Measurements from ENCODE around the gene TDG.
"Not testable (repeated sequence)": the region's sequence is repeated elsewhere in the genome, so short reads cannot be mapped to it uniquely, and the experiment has no call there.

TDG gene

GRCh38 chr12:103962493-103962892, 3.2 kb upstream of the TDG start:
- no peak for DNase-seq

GRCh38 chr12:103964805-103965204, 867 bp upstream of the TDG start:
- DNase-seq, result no peak

- DNase-seq, result no peak
Measured at GRCh38 chr12:103965255-103965589, 450 bp upstream of the TDG start.

GRCh38 chr12:103966736-103967135, 1.1 kb downstream of the TDG start:
- DNase-seq, result no peak

GRCh38 chr12:103969391-103969790, 3.7 kb downstream of the TDG start:
- no peak for DNase-seq

GRCh38 chr12:103973909-103974308, 8.2 kb downstream of the TDG start:
- no peak for DNase-seq

- no peak for DNase-seq
Measured at GRCh38 chr12:103975368-103975767, 9.7 kb downstream of the TDG start.

GRCh38 chr12:103978384-103978982, 12.8 kb downstream of the TDG start:
- DNase-seq, result no peak

- no peak for DNase-seq
Measured at GRCh38 chr12:103986829-103987228, 21.2 kb downstream of the TDG start.

GRCh38 chr12:103994235-103994634, 28.6 kb downstream of the TDG start:
- no peak for DNase-seq

GRCh38 chr12:103996595-103996994, 30.9 kb downstream of the TDG start:
- DNase-seq, result no peak

GRCh38 chr12:103997286-103997900, 31.7 kb downstream of the TDG start:
- DNase-seq, result no peak

GRCh38 chr12:103998976-103999375, 33.3 kb downstream of the TDG start:
- no peak for DNase-seq

- no peak for DNase-seq
Measured at GRCh38 chr12:104000807-104001434, 35.2 kb downstream of the TDG start.

- DNase-seq, result no peak
Measured at GRCh38 chr12:104002686-104003085, 37.0 kb downstream of the TDG start.

- DNase-seq, result no peak
Measured at GRCh38 chr12:104003596-104003995, 37.9 kb downstream of the TDG start.

- DNase-seq, result no peak
Measured at GRCh38 chr12:104006929-104007328, 41.3 kb downstream of the TDG start.

GRCh38 chr12:104010121-104010520, 44.4 kb downstream of the TDG start:
- DNase-seq, result no peak

- DNase-seq, result no peak
Measured at GRCh38 chr12:104010606-104011169, 45.0 kb downstream of the TDG start.

- DNase-seq, result no peak
Measured at GRCh38 chr12:104011253-104011652, 45.6 kb downstream of the TDG start.

- DNase-seq, result no peak
Measured at GRCh38 chr12:104012331-104012730, 46.7 kb downstream of the TDG start.

- not testable (repeated sequence) for DNase-seq
Measured at GRCh38 chr12:104021862-104022261, 56.2 kb downstream of the TDG start.

- no peak for DNase-seq
Measured at GRCh38 chr12:104022786-104023185, 57.1 kb downstream of the TDG start.

GRCh38 chr12:104023710-104024109, 58.0 kb downstream of the TDG start:
- DNase-seq, result no peak

All from cortex of kidney (tissue), 1 donor.